GM12878 (cell line): ENCODE data around the gene SLX4IP. TPM values are rescaled to one million over a fixed set of nuclear protein-coding genes. Genes with fewer than 3 reads are reported as not detected.

Source experiments
- ATF7 ChIP-seq: fragments of 450-650 bp; IDR thresholded peaks from 2 replicates; pipeline ENCODE4 v1.6.1; 2016; ENCODE audit warnings: low read depth, mild to moderate bottlenecking
- BCL11A ChIP-seq: IDR thresholded peaks from 2 replicates; pipeline ENCODE4 v1.6.1; 2011; ENCODE audit warnings: low read depth, low read length
- BCLAF1 ChIP-seq: fragments of 450-650 bp; IDR thresholded peaks from 2 replicates; pipeline ENCODE4 v1.6.1; 2017; ENCODE audit warnings: antibody characterized with exemption, mild to moderate bottlenecking, moderate library complexity
- CHD1 ChIP-seq: IDR thresholded peaks from 2 replicates; pipeline ENCODE4 v1.6.1; 2012; ENCODE audit warnings: low read depth, low read length, improper control_type of control experiment
- E2F4 ChIP-seq: IDR thresholded peaks from 2 replicates; pipeline ENCODE4 v1.6.1; 2012; ENCODE audit warnings: low read depth, low read length, improper control_type of control experiment
- EED ChIP-seq: sonication (generic); IDR thresholded peaks from 2 replicates; pipeline ENCODE4 v1.6.1; 2016; ENCODE audit warnings: antibody characterized with exemption, low read depth
- ELK1 ChIP-seq: IDR thresholded peaks from 2 replicates; pipeline ENCODE4 v1.6.1; 2012; ENCODE audit warnings: low read depth, low read length, improper control_type of control experiment
- ETV6 ChIP-seq, 2 experiments: fragments of 450-650 bp in 1 of 2; IDR thresholded peaks in 1 of 2; conservative IDR thresholded peaks in 1 of 2; 2 replicates each; pipeline ENCODE4 v1.6.1; 2014; ENCODE audit warnings: antibody characterized with exemption in 1 of 2, borderline replicate concordance in 1 of 2, low read depth in 1 of 2, mild to moderate bottlenecking in 1 of 2, moderate library complexity in 1 of 2
- FOS ChIP-seq: IDR thresholded peaks from 3 replicates; pipeline ENCODE4 v1.6.1; 2011; ENCODE audit warnings: borderline replicate concordance; ENCODE audit not compliant: insufficient read length; ENCODE audit errors: extremely low read depth
- FOXM1 ChIP-seq: IDR thresholded peaks from 2 replicates; pipeline ENCODE4 v1.6.1; 2012; ENCODE audit warnings: low read depth, mild to moderate bottlenecking, inconsistent platforms, low read length, moderate library complexity
- IRF4 ChIP-seq: IDR thresholded peaks from 2 replicates; pipeline ENCODE4 v1.6.1; 2011; ENCODE audit warnings: low read depth, low read length
- JUNB ChIP-seq: IDR thresholded peaks from 2 replicates; pipeline ENCODE4 v1.6.1; 2016; ENCODE audit warnings: antibody characterized with exemption, mild to moderate bottlenecking
- KAT2A ChIP-seq: conservative IDR thresholded peaks from 2 replicates; pipeline ENCODE4 v1.6.1; 2011; ENCODE audit warnings: low read depth, low read length; ENCODE audit not compliant: control insufficient read depth
- PAX5 ChIP-seq: IDR thresholded peaks from 2 replicates; pipeline ENCODE4 v1.6.1; 2011; ENCODE audit warnings: low read depth, low read length, borderline replicate concordance
- PAX8 ChIP-seq: fragments of 450-650 bp; IDR thresholded peaks from 2 replicates; pipeline ENCODE4 v1.6.1; 2017; ENCODE audit warnings: mild to moderate bottlenecking, moderate library complexity
- RAD51 ChIP-seq: fragments of 450-650 bp; IDR thresholded peaks from 2 replicates; pipeline ENCODE4 v1.6.1; 2016; ENCODE audit warnings: moderate library complexity, mild to moderate bottlenecking, inconsistent platforms
- RBBP5 ChIP-seq: fragments of 200-600 bp; sonication (generic); conservative IDR thresholded peaks from 2 replicates; pipeline ENCODE4 v1.6.1; 2016
- SIN3A ChIP-seq: IDR thresholded peaks from 2 replicates; pipeline ENCODE4 v1.6.1; 2012; ENCODE audit warnings: low read depth, low read length, improper control_type of control experiment
- SMAD1 ChIP-seq: fragments of 450-650 bp; IDR thresholded peaks from 2 replicates; pipeline ENCODE4 v1.6.1; 2018; ENCODE audit warnings: mild to moderate bottlenecking, low read depth; ENCODE audit not compliant: partially characterized antibody
- SMARCA5 ChIP-seq: fragments of 450-650 bp; IDR thresholded peaks from 2 replicates; pipeline ENCODE4 v1.6.1; 2017; ENCODE audit warnings: mild to moderate bottlenecking
- SMC3 ChIP-seq: IDR thresholded peaks from 2 replicates; pipeline ENCODE4 v1.6.1; 2011; ENCODE audit warnings: low read length, improper control_type of control experiment, borderline replicate concordance
- SREBF1 ChIP-seq: IDR thresholded peaks from 2 replicates; pipeline ENCODE4 v1.6.1; 2012; ENCODE audit warnings: mild to moderate bottlenecking, low read length
- SREBF2 ChIP-seq: IDR thresholded peaks from 2 replicates; pipeline ENCODE4 v1.6.1; 2012; ENCODE audit warnings: mild to moderate bottlenecking, low read length
- STAT3 ChIP-seq: IDR thresholded peaks from 2 replicates; pipeline ENCODE4 v1.6.1; 2011; ENCODE audit warnings: low read depth, low read length, improper control_type of control experiment
- SUZ12 ChIP-seq: fragments of 200-600 bp; sonication (generic); IDR thresholded peaks from one replicate; pipeline ENCODE4 v1.6.1; 2018; ENCODE audit warnings: antibody characterized with exemption, mild to moderate bottlenecking; ENCODE audit not compliant: unreplicated experiment
- TCF7 ChIP-seq: IDR thresholded peaks from 2 replicates; pipeline ENCODE4 v1.6.1; 2014; ENCODE audit warnings: antibody characterized with exemption, borderline replicate concordance
- polyA plus RNA-seq, 11 experiments: library from polyadenylated mRNA; depleted of rRNA in 4 of 11; unstranded in 6 of 11; stranded (reverse) in 5 of 11; fragments of >200 nt; fragmentation: Nextera tagmentation in 4 of 11; fragmentation: Illumina TruSeq in 1 of 11; extraction: Ambion mirVana in 4 of 11; extraction: Trizol in 1 of 11; gene quantifications; 1 replicate in 1 of 11; 2 replicates in 10 of 11; pipeline versions ENCODE4 v1.2.1 to v1.2.3, GENCODE V29; 2011 to 2016; ENCODE audit warnings: inconsistent platforms in 2 of 11, missing spikeins in 2 of 11, low read depth in 1 of 11
- total RNA-seq, 4 experiments: library from RNA; depleted of rRNA in 3 of 4; stranded (reverse); fragments of >200 nt in 3 of 4; fragmentation: Illumina TruSeq in 1 of 4; extraction: Trizol in 1 of 4; gene quantifications; 2 replicates each; pipeline versions ENCODE4 v1.2.1 to v1.2.3, GENCODE V29; 2013 to 2021

Gene SLX4IP
- total and polyA plus RNA-seq, 10 of the 15 experiments (the other 5 are each of a cell fraction or from before 2014, with no cell fraction given): 2.2 to 11.0 (median 6.3) TPM

- TF ChIP-seq SMC3 (no peak), RAD51 (no peak; the same call in 1 of the 2 replicates), ATF7 (peak; percentile 90), E2F4 (no peak), ETV6 (conservative IDR thresholded peaks at IDR 0.05 in 1 of 2, IDR thresholded peaks at IDR 0.05 in 1 of 2; ENCODE audit: borderline replicate concordance in 1 of 2, low read depth in 1 of 2) (no peak), RBBP5 (no peak), SREBF1 (no peak), FOS (no peak), BCLAF1 (no peak), KAT2A (no peak), SIN3A (no peak), PAX8 (no peak), TCF7 (no peak), SMARCA5 (no peak), FOXM1 (peak; percentile 51; the same call in 1 of the 2 replicates), EED (peak; percentile 51; the same call in 1 of the 2 replicates), SMAD1 (no peak), PAX5 (peak; percentile 67; the same call in 1 of the 2 replicates), STAT3 (no peak), BCL11A (peak; percentile 91), SUZ12 (no peak), JUNB (peak; percentile 85), IRF4 (peak; percentile 78; the same call in 1 of the 2 replicates), ELK1 (no peak), CHD1 (no peak), SREBF2 (no peak)
Measured at GRCh38 chr20:10447028-10447427, 11.9 kb downstream of the SLX4IP start (continued).
